ENCODE results near the gene PLD3. TPM values are rescaled to one million over a fixed set of nuclear protein-coding genes. Genes with fewer than 3 reads are reported as not detected.
A peak's percentile ranks its signal among the peaks of the same experiment; 100 is the strongest.

The PLD3 gene
- total RNA-seq, 1 donor from 2014 or later: 227 TPM

DNA sequence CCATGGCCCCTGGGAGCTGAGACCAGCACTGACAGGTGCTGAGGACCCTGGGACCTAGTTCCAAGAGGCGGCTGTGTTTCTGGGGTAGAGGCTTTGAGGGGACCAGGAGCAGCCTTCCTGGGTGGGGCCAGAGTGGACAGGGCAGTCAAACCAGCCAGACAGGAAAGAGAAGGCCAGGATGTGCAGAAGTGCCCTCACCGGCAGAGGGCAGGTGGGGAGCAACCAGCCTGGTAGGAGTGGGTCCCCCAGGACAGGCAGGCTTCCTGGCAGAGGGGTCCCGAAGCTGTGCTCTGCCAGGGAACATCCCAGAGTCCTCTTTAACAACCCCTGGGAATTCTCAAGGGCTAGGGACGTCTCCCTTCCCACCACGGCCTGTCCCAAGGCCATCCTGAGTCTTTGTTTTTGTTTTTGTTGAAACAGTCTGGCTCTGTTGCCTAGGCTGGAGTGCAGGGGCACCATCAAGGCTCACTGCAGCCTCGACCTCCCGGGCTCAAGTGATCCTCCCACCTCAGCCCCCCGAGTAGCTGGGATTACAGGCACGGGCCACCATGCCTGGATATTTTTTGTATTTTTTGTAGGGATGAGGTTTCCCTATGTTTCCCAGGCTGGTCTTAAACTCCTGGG, 44.5 kb downstream of the PLD3 start:
- Mint-ChIP-seq H3K4me3 (ENCODE audit: unreplicated experiment) (no peak overlapping the region), H3K9me3 (ENCODE audit: unreplicated experiment) (no peaks in the 10 kb centered on the region), H3K27ac (ENCODE audit: unreplicated experiment) (no peak overlapping the region), H3K27me3 (ENCODE audit: unreplicated experiment) (peaks cover 11% of the 10 kb centered on the region), H3K4me1 (ENCODE audit: unreplicated experiment) (no peaks in the 10 kb centered on the region), H3K36me3 (ENCODE audit: low read depth, unreplicated experiment) (peaks cover 12% of the 10 kb centered on the region)
- TF ChIP-seq, protein P1, sequence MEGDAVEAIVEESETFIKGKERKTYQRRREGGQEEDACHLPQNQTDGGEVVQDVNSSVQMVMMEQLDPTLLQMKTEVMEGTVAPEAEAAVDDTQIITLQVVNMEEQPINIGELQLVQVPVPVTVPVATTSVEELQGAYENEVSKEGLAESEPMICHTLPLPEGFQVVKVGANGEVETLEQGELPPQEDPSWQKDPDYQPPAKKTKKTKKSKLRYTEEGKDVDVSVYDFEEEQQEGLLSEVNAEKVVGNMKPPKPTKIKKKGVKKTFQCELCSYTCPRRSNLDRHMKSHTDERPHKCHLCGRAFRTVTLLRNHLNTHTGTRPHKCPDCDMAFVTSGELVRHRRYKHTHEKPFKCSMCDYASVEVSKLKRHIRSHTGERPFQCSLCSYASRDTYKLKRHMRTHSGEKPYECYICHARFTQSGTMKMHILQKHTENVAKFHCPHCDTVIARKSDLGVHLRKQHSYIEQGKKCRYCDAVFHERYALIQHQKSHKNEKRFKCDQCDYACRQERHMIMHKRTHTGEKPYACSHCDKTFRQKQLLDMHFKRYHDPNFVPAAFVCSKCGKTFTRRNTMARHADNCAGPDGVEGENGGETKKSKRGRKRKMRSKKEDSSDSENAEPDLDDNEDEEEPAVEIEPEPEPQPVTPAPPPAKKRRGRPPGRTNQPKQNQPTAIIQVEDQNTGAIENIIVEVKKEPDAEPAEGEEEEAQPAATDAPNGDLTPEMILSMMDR (IDR thresholded peaks at IDR 0.05; ENCODE audit: unreplicated experiment): no peak
- no peak for DNase-seq (ENCODE audit: low spot score)

- TF ChIP-seq, protein P1 (IDR thresholded peaks at IDR 0.05; ENCODE audit: unreplicated experiment): no peak
- peaks cover 3% of the 10 kb centered on the region for H3K4me1 Mint-ChIP-seq (ENCODE audit: unreplicated experiment)
- DNase-seq (ENCODE audit: low spot score): no peak
- H3K36me3 Mint-ChIP-seq (ENCODE audit: low read depth, unreplicated experiment): peaks cover 12% of the 10 kb centered on the region
- H3K27me3 Mint-ChIP-seq (ENCODE audit: unreplicated experiment): peaks cover 11% of the 10 kb centered on the region
- no peak overlapping the region for H3K27ac Mint-ChIP-seq (ENCODE audit: unreplicated experiment)
- no peaks in the 10 kb centered on the region for H3K9me3 Mint-ChIP-seq (ENCODE audit: unreplicated experiment)
- no peak overlapping the region for H3K4me3 Mint-ChIP-seq (ENCODE audit: unreplicated experiment)
Observed at GRCh38 chr19:40393894-40394815, 45.7 kb downstream of the PLD3 start.

DNA sequence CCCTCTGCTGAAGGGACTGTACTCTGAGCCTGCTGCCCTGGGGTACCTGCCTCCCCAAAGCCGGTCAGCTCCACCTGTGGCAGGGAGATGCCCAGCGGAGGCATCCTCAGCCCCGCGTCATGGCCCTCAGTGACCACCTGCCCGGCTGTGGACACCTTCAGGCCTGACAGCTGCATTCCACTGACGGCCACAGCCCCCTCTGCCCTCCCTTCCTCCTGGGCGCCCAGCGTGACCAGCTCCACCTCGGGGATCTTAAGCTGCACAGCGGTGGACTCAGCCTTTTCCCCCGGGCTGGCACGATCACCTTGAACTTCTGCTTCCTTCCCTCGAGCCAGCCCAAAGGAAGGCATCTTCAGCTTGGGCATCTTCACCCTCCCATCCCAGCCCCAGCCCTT, 46.3 kb downstream of the PLD3 start:
- Mint-ChIP-seq H3K36me3 (ENCODE audit: low read depth, unreplicated experiment) (peaks cover 17% of the 10 kb centered on the region), H3K9me3 (ENCODE audit: unreplicated experiment) (no peaks in the 10 kb centered on the region), H3K27ac (ENCODE audit: unreplicated experiment) (no peak overlapping the region), H3K27me3 (ENCODE audit: unreplicated experiment) (peaks cover 14% of the 10 kb centered on the region), H3K4me1 (ENCODE audit: unreplicated experiment) (peaks cover 7% of the 10 kb centered on the region), H3K4me3 (ENCODE audit: unreplicated experiment) (no peak overlapping the region)
- no peak for DNase-seq (ENCODE audit: low spot score)
- TF ChIP-seq, protein P1 (IDR thresholded peaks at IDR 0.05; ENCODE audit: unreplicated experiment): no peak

GRCh38 chr19:40395956-40396355, 47.5 kb downstream of the PLD3 start:
- H3K36me3 Mint-ChIP-seq (ENCODE audit: low read depth, unreplicated experiment): peaks cover 14% of the 10 kb centered on the region
- H3K4me1 Mint-ChIP-seq (ENCODE audit: unreplicated experiment): peaks cover 7% of the 10 kb centered on the region
- DNase-seq (ENCODE audit: low spot score): no peak
- peaks cover 18% of the 10 kb centered on the region for H3K27me3 Mint-ChIP-seq (ENCODE audit: unreplicated experiment)
- H3K27ac Mint-ChIP-seq (ENCODE audit: unreplicated experiment): no peak overlapping the region
- H3K9me3 Mint-ChIP-seq (ENCODE audit: unreplicated experiment): no peaks in the 10 kb centered on the region
- H3K4me3 Mint-ChIP-seq (ENCODE audit: unreplicated experiment): peak overlapping the region; percentile 69
- TF ChIP-seq, protein P1 (IDR thresholded peaks at IDR 0.05; ENCODE audit: unreplicated experiment): no peak
